Hematopoietic multipotent progenitor cell treated with erythropoietin and hydrocortisone succinate and interleukin-3 and kit ligand, for 15 days (in vitro differentiated cells): ENCODE measurements around the gene NME4.
"Not testable (repeated sequence)": the region's sequence is repeated elsewhere in the genome, so short reads cannot be mapped to it uniquely, and the experiment has no call there.

Experiments used
- DNase-seq: peaks from one replicate; pipeline ENCODE4 v3.0.0-alpha.2; 2015; ENCODE audit warnings: low spot score

The NME4 gene

DNA sequence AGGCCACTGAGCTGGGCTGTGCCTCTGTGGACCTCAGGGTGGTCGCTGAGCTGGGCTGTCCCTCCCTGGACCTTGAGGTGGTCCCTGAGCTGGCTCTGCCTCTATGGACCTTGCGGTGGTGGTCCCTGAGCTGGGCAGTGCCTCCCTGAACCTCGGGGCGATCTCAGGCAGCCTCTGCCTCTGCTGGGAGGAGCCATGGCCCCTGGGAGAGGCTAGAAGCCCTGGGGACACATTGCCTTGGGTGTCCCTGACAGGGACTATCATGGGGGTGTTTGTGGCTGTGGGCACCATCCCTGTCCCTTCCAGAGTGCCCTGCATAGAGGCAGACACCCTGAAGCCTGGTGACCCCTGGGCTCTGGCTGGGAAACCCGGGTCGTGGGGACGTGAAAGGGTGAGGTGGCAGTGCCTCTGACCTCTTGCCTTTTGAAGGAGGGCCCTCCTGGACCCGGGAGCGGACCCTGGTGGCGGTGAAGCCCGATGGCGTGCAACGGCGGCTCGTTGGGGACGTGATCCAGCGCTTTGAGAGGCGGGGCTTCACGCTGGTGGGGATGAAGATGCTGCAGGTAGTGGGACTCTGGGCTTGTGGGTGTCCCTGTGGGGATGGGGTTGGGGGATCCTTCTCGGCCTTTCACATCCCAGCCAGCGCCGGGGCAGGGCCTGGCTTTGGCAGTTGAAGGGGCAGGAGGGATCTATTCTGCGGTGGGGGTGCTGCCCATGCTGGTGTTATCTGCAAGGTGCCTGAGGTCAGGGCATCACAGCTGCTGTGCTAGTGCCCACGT lies 1.8 kb downstream of the NME4 start:
- no peak for DNase-seq

- DNase-seq, result peak; percentile 75
These were observed 2.5 kb downstream of the NME4 start for GRCh38 chr16:399340-400019.

- peak; percentile 27 for DNase-seq
These were observed 3.1 kb downstream of the NME4 start for GRCh38 chr16:400061-400591.

DNA sequence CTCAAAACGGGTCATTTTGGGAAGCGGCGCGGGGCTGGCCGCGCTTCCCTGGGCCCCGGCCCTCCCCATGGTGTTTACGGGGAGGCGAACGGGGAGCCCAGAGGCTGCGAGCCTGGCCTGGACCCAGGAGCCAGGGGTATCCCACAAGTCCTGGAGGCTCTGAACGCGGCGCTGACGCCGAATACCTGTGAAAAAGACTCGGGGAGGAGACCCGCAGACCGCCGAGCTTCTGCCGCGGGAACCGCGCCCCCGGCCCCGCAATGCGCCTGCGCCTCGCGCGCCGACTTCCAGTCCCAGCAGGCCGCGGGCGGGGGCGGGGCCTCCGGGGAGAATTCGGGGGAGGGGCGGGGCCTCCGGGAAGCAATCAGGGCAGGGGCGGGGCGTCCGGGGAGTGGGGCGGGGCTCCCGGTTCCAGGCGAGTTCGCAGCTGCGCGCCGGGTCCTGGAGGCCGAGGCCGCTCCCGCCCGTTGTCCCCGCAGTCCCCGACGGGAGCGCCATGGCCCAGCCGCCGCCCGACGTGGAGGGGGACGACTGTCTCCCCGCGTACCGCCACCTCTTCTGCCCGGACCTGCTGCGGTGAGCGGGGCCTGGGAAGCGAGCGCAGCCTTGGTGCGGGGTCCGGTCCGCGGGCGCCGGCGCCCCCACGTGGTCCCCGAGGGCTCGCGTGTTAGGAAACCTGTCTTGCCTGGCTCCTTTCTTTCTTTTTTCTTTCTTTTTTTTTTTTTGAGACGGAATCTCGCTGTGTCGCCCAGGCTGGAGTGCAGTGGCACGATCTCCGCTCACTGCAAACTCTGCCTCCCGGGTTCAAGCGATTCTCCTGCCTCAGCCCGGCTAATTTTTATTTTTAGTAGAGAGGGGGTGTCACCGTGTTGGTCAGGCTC lies 4.7 kb downstream of the NME4 start, which contains the start of gene DECR2:
Gene DECR2, plus strand, starts transcription at position 418 of the 881 bp plus-strand sequence. Its CDS starts 79 bp downstream, at position 497.
- peak; percentile 94 for DNase-seq

DNA sequence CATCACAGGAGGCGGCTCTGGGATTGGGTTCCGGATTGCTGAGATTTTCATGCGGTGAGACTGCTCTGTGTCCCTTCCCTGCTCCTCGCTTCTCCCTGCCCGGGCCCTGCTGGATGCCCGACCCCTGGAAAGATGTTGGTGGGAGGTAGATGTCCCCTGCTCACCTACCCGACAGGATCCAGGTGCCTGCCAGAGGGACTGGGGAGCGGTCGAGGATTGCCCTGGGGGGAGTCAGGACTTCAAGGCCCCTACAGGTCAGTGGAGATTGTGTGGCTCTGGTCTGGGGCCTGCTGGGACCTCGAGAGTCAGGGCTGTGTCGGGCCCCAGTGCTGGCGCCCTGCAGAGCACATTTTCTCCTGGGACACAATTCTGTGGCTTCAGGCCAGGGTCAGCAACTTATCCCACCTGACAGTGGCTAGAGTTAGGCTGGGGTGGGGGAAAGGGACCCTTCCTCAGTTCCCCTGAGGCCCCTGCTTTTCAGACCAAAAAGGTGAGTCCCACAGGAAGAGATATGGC lies 8.0 kb downstream of the NME4 start:
- DNase-seq, result no peak

GRCh38 chr16:405548-406506 lies 8.8 kb downstream of the NME4 start:
- DNase-seq, result no peak

- no peak for DNase-seq
These were observed 10.3 kb downstream of the NME4 start for GRCh38 chr16:407253-407652.

DNA sequence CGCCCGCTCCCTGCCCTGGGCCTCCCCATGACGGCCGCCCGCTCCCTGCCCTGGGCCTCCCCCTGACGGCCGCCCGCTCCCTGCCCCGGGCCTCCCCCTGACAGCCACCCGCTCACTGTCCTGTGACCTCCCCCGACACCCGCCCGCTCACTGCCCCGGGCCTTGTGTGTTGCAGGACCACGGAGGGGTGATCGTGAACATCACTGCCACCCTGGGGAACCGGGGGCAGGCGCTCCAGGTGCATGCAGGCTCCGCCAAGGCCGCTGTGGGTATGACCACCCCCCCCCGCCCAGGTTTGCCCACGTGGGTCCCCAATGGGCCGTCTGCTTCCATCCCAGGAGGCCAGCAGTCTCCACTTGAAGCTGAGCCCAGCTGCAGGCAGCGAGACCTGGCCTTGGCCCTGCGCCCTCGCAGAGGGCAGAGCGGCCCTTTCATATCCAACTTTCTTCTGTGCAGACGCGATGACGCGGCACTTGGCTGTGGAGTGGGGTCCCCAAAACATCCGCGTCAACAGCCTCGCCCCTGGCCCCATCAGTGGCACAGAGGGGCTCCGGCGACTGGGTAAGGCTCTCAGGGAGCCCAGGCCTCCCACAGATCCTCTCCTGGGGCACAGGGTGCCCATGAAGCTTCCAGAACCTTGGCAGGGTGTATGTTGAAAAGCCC lies 13.6 kb downstream of the NME4 start:
- no peak for DNase-seq

DNA sequence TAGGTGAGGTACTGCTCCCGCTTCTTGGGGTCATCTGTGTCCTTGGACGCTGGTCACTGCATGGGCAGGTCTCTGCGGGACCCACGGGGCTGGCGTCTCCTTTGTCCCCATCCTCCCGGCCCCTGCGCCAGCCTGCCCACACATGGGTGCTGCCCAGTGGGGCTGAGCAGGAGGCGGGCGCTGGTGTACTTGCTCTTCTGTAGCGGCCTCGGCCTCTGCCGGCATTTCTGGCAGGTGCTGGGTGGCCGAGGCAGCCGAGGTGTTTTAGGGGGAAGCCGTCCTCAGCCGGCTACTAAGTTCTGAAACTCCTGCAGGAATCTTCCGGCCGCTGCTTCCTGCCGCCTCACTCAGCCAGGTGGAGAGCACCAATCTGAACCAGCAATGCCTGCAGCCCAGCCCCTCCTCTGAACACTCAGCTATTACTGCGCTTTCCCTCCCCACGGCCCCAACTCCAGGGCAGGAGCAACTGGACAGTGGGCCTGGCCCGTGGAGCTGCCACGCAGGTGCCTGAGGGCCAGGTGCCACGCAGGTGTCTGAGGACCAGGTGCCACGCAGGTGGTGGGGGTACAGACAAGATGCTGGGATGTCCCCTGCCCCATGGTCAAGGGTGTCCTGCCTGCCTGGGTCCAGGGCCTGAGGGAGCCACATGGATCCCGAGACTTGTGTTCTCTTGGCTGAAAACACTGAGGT lies 14.7 kb downstream of the NME4 start:
- no peak for DNase-seq

- no peak for DNase-seq
These were observed 17.6 kb downstream of the NME4 start for GRCh38 chr16:414395-415169.

GRCh38 chr16:415170-415498 lies 18.1 kb downstream of the NME4 start:
- not testable (repeated sequence) for DNase-seq

GRCh38 chr16:422179-422578 lies 25.2 kb downstream of the NME4 start:
- not testable (repeated sequence) for DNase-seq

- peak; percentile 22 for DNase-seq
These were observed 27.1 kb downstream of the NME4 start for GRCh38 chr16:424033-424622.

- DNase-seq, result peak; percentile 19
These were observed 27.7 kb downstream of the NME4 start for GRCh38 chr16:424623-425081.

DNA sequence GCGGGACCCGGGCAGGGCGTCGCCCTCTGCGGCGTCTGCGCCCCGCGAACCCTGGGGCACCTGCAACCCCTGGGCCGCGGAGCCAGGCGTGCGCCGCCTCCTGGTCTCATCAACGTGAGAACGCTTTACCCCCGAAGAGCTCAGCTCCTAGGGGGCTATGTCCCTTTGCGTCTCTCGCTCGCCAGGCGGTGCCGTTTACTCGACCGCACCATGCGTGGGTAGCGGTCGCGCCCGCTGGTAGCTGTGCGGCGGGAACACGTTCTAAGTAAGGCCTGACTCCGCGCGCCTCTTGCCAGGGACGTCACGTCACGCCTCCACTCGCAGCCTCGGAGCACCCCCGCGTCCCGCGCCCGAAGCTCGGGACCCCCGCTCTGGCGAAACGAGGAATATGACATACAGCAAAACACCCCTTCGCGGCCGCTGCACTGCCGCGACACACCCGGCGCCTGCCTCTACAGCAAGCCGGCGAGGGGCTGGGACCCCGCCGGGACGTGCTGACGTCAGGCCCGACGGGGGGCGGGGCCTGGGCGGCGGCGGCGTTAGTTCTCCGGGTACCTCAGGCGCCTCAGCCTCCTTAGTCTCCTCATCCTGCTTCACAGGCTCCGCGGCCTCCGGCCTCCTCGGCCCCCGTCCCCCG lies 28.2 kb downstream of the NME4 start, which contains the start of gene RAB11FIP3:
Gene RAB11FIP3, plus strand, starts transcription at position 568 of the 637 bp plus-strand sequence. CDS start 358 bp downstream, outside the sequence.
- peak; percentile 76 for DNase-seq

DNA sequence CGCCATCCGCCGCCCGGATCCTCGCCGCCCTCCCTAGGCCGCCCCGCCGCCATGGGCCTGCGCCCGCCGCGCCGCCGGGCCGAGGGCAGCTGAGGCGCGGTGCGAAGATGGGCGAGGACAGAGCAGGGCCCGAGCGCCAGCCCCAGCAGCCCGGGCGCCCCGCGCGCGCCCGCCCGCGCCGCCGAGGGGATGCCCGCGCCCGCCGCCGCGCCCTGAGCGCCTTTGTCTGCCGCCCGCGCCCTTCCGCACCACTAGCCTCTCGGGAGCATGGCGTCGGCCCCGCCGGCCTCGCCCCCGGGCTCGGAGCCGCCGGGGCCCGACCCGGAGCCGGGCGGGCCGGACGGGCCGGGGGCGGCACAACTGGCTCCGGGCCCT lies 28.7 kb downstream of the NME4 start:
- DNase-seq, result no peak

GRCh38 chr16:426115-426905 lies 29.3 kb downstream of the NME4 start:
- DNase-seq, result no peak
